GM19239 (cell line): ENCODE data around the gene PEBP1.
A peak's percentile ranks its signal among the peaks of the same experiment; 100 is the strongest.
"Not testable (repeated sequence)": the region's sequence is repeated elsewhere in the genome, so short reads cannot be mapped to it uniquely, and the experiment has no call there.

Source experiments
- DNase-seq: peaks from one replicate; pipeline ENCODE4 v3.0.0; 2011; ENCODE audit warnings: low spot score; ENCODE audit not compliant: insufficient read length
- FAIRE-seq: peaks from 2 replicates; lab custom pipeline; 2011; peaks lifted over from hg19 to GRCh38; lab: Jason Lieb, UNC

The PEBP1 gene

GRCh38 chr12:118127867-118128266, 8.1 kb upstream of the PEBP1 start:
- no peak for DNase-seq
- no peak for FAIRE-seq

- DNase-seq, FAIRE-seq: not testable (repeated sequence)
These were observed 6.5 kb upstream of the PEBP1 start for GRCh38 chr12:118129436-118129835.

GRCh38 chr12:118136559-118137003, 657 bp downstream of the PEBP1 start:
- DNase-seq (no peak), FAIRE-seq (peak; percentile 79)

GRCh38 chr12:118137148-118137678, 1.3 kb downstream of the PEBP1 start:
- DNase-seq (no peak), FAIRE-seq (no peak)

- FAIRE-seq (no peak), DNase-seq (no peak)
These were observed 4.9 kb downstream of the PEBP1 start for GRCh38 chr12:118140825-118141224.

- DNase-seq: no peak
- FAIRE-seq: no peak
These were observed 8.6 kb downstream of the PEBP1 start for GRCh38 chr12:118144499-118144898.

GRCh38 chr12:118145113-118145797, 9.3 kb downstream of the PEBP1 start:
- peak; percentile 28 for FAIRE-seq

GRCh38 chr12:118145798-118146156, 9.9 kb downstream of the PEBP1 start:
- FAIRE-seq: no peak
- no peak for DNase-seq

More at GRCh38 chr12:118145113-118145797, 9.3 kb downstream of the PEBP1 start:
- no peak for DNase-seq

GRCh38 chr12:118148287-118148686, 12.4 kb downstream of the PEBP1 start:
- FAIRE-seq: no peak

GRCh38 chr12:118150625-118151024, 14.7 kb downstream of the PEBP1 start:
- no peak for DNase-seq

More at GRCh38 chr12:118148287-118148686, 12.4 kb downstream of the PEBP1 start:
- no peak for DNase-seq

GRCh38 chr12:118151755-118152154, 15.8 kb downstream of the PEBP1 start:
- no peak for DNase-seq
- FAIRE-seq: no peak

More at GRCh38 chr12:118150625-118151024, 14.7 kb downstream of the PEBP1 start:
- no peak for FAIRE-seq

- DNase-seq: no peak
- FAIRE-seq: no peak
These were observed 24.6 kb downstream of the PEBP1 start for GRCh38 chr12:118160536-118160935.

GRCh38 chr12:118164798-118165486, 29.0 kb downstream of the PEBP1 start:
- peak; percentile 8 for FAIRE-seq

GRCh38 chr12:118166946-118167345, 31.0 kb downstream of the PEBP1 start:
- FAIRE-seq (peak; percentile 97), DNase-seq (peak; percentile 62)

More at GRCh38 chr12:118164798-118165486, 29.0 kb downstream of the PEBP1 start:
- DNase-seq: no peak

GRCh38 chr12:118175823-118176447, 40.0 kb downstream of the PEBP1 start:
- FAIRE-seq (peak; percentile 67), DNase-seq (peak; percentile 27)

GRCh38 chr12:118183155-118183554, 47.2 kb downstream of the PEBP1 start:
- DNase-seq (no peak), FAIRE-seq (no peak)

- DNase-seq (no peak), FAIRE-seq (peak; percentile 81)
These were observed 47.8 kb downstream of the PEBP1 start for GRCh38 chr12:118183711-118184110.

GRCh38 chr12:118185602-118186397, 49.9 kb downstream of the PEBP1 start:
- DNase-seq (no peak), FAIRE-seq (peak; percentile 57)

GRCh38 chr12:118187751-118188435, 52.0 kb downstream of the PEBP1 start:
- FAIRE-seq (peak; percentile 31), DNase-seq (no peak)
